CD14-positive monocyte (primary cell): ENCODE measurements around the gene IZUMO4. TPM values are rescaled to one million over a fixed set of nuclear protein-coding genes. Genes with fewer than 3 reads are reported as not detected.

Experiments used
- DNase-seq, 3 donors: peaks; one replicate each; pipeline ENCODE4 v3.0.0-alpha.2; 2011 to 2022
- H2AFZ ChIP-seq: 2 replicates; pipeline ENCODE4 v1.6.0; 2012; ENCODE audit warnings: mild to moderate bottlenecking, low read depth, low read length, inconsistent platforms; ENCODE audit not compliant: insufficient read depth, poor library complexity, severe bottlenecking
- H3K27ac ChIP-seq, 2 donors: 1 replicate in 1 of 2; 2 replicates in 1 of 2; pipeline ENCODE4 v1.5.1; 2012 to 2013; ENCODE audit warnings: low read length in 2 of 2, control low read depth in 1 of 2, inconsistent platforms in 1 of 2, low read depth in 1 of 2, mild to moderate bottlenecking in 1 of 2
- H3K27me3 ChIP-seq, 2 donors: one replicate each; pipeline versions ENCODE4 v1.6.0 to v1.6.1; 2011 to 2013; ENCODE audit warnings: low read length in 2 of 2; ENCODE audit not compliant: control insufficient read depth in 2 of 2, insufficient read depth in 2 of 2
- H3K36me3 ChIP-seq, 2 donors: replicated peaks in 1 of 2; 1 replicate in 1 of 2; 2 replicates in 1 of 2; pipeline versions ENCODE4 v1.5.1 to v1.6.1; 2012 to 2013; ENCODE audit warnings: low read length in 2 of 2, control low read depth in 1 of 2, inconsistent platforms in 1 of 2, mild to moderate bottlenecking in 1 of 2; ENCODE audit not compliant: insufficient read depth in 2 of 2, control insufficient read depth in 1 of 2
- H3K4me1 ChIP-seq, 2 donors: 1 replicate in 1 of 2; 2 replicates in 1 of 2; pipeline versions ENCODE4 v1.5.1 to v1.6.1; 2012 to 2013; ENCODE audit warnings: low read length in 2 of 2, control low read depth in 1 of 2, inconsistent platforms in 1 of 2, mild to moderate bottlenecking in 1 of 2, moderate library complexity in 1 of 2; ENCODE audit not compliant: insufficient read depth in 2 of 2, control insufficient read depth in 1 of 2
- H3K4me2 ChIP-seq: replicated peaks from 2 replicates; pipeline ENCODE3; 2012; ENCODE audit warnings: low read length, moderate library complexity, mild to moderate bottlenecking; ENCODE audit not compliant: poor library complexity, severe bottlenecking; ENCODE audit errors: extremely low read depth
- H3K4me3 ChIP-seq, 3 experiments: fragments of 200-600 bp in 1 of 3; sonication (generic) in 1 of 3; replicated peaks in 1 of 3; 1 replicate in 2 of 3; 2 replicates in 1 of 3; pipeline ENCODE4 v1.5.1; 2011 to 2013; ENCODE audit warnings: low read length in 3 of 3, mild to moderate bottlenecking in 3 of 3, control low read depth in 2 of 3, low read depth in 2 of 3, inconsistent platforms in 1 of 3, moderate library complexity in 1 of 3
- H3K79me2 ChIP-seq: 2 replicates; pipeline ENCODE4 v1.6.0; 2012; ENCODE audit warnings: mild to moderate bottlenecking, control low read depth, inconsistent platforms, low read length, moderate library complexity; ENCODE audit not compliant: insufficient read depth
- H3K9ac ChIP-seq: 2 replicates; pipeline ENCODE4 v1.6.0; 2017; ENCODE audit warnings: low read length, mild to moderate bottlenecking; ENCODE audit not compliant: insufficient read depth, poor library complexity, severe bottlenecking
- H3K9me3 ChIP-seq, 2 donors: replicated peaks in 1 of 2; 1 replicate in 1 of 2; 2 replicates in 1 of 2; pipeline versions ENCODE4 v1.5.1 to v1.6.1; 2012 to 2013; ENCODE audit warnings: low read length in 2 of 2, control low read depth in 1 of 2; ENCODE audit not compliant: control insufficient read depth in 1 of 2, insufficient read depth in 1 of 2
- H4K20me1 ChIP-seq: 2 replicates; pipeline ENCODE4 v1.6.0; 2012; ENCODE audit warnings: mild to moderate bottlenecking, low read length, control low read depth, moderate library complexity; ENCODE audit not compliant: insufficient read depth
- H3K27ac Mint-ChIP-seq, 7 donors: one replicate each; pipeline ENCODE4 v1.8.0; 2020; ENCODE audit warnings: mild to moderate bottlenecking in 7 of 7, mixed read lengths in 7 of 7, moderate library complexity in 6 of 7, inconsistent platforms in 2 of 7
- H3K27me3 Mint-ChIP-seq, 3 donors: one replicate each; pipeline ENCODE4 v1.8.0; 2021 to 2022; ENCODE audit warnings: low read depth in 3 of 3, mild to moderate bottlenecking in 3 of 3, mixed read lengths in 3 of 3, moderate library complexity in 3 of 3, inconsistent platforms in 1 of 3
- H3K36me3 Mint-ChIP-seq, 2 donors: one replicate each; pipeline ENCODE4 v1.8.0; 2020; ENCODE audit warnings: mixed read lengths in 2 of 2, inconsistent platforms in 1 of 2, mild to moderate bottlenecking in 1 of 2
- H3K4me1 Mint-ChIP-seq: one replicate; pipeline ENCODE4 v1.8.0; 2020; ENCODE audit warnings: mild to moderate bottlenecking, mixed read lengths
- H3K4me3 Mint-ChIP-seq, 2 donors: one replicate each; pipeline ENCODE4 v1.8.0; 2020; ENCODE audit warnings: mild to moderate bottlenecking in 2 of 2, mixed read lengths in 2 of 2, moderate library complexity in 1 of 2
- H3K9me3 Mint-ChIP-seq, 7 donors: one replicate each; pipeline ENCODE4 v1.8.0; 2020 to 2022; ENCODE audit warnings: mixed read lengths in 7 of 7, mild to moderate bottlenecking in 6 of 7, moderate library complexity in 6 of 7, inconsistent platforms in 2 of 7
- WGBS: methylation state at CpG from one replicate; pipeline ENCODE4 v1.1.5; 2013; ENCODE audit warnings: missing lambda C conversion rate; ENCODE audit not compliant: insufficient coverage; 5-methylcytosine and 5-hydroxymethylcytosine counted together
- intact Hi-C, 2 donors: fragments of 100-400 bp; cut with micrococcal nuclease; formaldehyde crosslinking; loops; one replicate each; pipeline versions ENCODE4 v1.15.0 to v1.15.1; 2023
- polyA plus RNA-seq, 3 donors: library from polyadenylated mRNA; depleted of rRNA in 1 of 3; unstranded in 2 of 3; stranded (reverse) in 1 of 3; fragments of 300-500 nt in 2 of 3; fragments of >200 nt in 1 of 3; fragmentation: Illumina TruSeq in 2 of 3; gene quantifications; 1 replicate in 2 of 3; 2 replicates in 1 of 3; pipeline ENCODE4 v1.2.3, GENCODE V29; 2012 to 2021
- TF ChIP-seq, protein P1 (sequence below): fragments of 200-600 bp; IDR thresholded peaks from one replicate; pipeline ENCODE4 v1.8.0; 2022; ENCODE audit warnings: antibody characterized with exemption, mild to moderate bottlenecking

IZUMO4 gene
- polyA plus RNA-seq, 3 donors = 0.41 to 17.5 (median 0.80) TPM

- WGBS = 95% methylated on average over 20 of the region's 27 CpGs
- Histone ChIP-seq H3K36me3 (peaks cover 95 to 97% of the 10 kb centered on the region in 2 donors), H3K4me2 (no peak overlapping the region), H3K9me3 (no peaks in the 10 kb centered on the region), H3K4me3 (no peak overlapping the region), H3K9ac (no peak overlapping the region), H3K27me3 (no peaks in the 10 kb centered on the region), H4K20me1 (peaks cover 81% of the 10 kb centered on the region), H3K79me2 (no peaks in the 10 kb centered on the region), H3K27ac (no peak overlapping the region), H2AFZ (no peak overlapping the region), H3K4me1 (no peaks in the 10 kb centered on the region)
- TF ChIP-seq, protein P1, sequence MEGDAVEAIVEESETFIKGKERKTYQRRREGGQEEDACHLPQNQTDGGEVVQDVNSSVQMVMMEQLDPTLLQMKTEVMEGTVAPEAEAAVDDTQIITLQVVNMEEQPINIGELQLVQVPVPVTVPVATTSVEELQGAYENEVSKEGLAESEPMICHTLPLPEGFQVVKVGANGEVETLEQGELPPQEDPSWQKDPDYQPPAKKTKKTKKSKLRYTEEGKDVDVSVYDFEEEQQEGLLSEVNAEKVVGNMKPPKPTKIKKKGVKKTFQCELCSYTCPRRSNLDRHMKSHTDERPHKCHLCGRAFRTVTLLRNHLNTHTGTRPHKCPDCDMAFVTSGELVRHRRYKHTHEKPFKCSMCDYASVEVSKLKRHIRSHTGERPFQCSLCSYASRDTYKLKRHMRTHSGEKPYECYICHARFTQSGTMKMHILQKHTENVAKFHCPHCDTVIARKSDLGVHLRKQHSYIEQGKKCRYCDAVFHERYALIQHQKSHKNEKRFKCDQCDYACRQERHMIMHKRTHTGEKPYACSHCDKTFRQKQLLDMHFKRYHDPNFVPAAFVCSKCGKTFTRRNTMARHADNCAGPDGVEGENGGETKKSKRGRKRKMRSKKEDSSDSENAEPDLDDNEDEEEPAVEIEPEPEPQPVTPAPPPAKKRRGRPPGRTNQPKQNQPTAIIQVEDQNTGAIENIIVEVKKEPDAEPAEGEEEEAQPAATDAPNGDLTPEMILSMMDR = no peak
- no peak overlapping the region for H3K27ac Mint-ChIP-seq
- DNase-seq = no peak
- H3K4me3 Mint-ChIP-seq = no peak overlapping the region
- no peaks in the 10 kb centered on the region for H3K4me1 Mint-ChIP-seq
- intact Hi-C loops = no loop called here
- H3K36me3 Mint-ChIP-seq = peaks cover 81 to 97% of the 10 kb centered on the region in 2 donors
- no peaks in the 10 kb centered on the region for H3K9me3 Mint-ChIP-seq
- H3K27me3 Mint-ChIP-seq = no peaks in the 10 kb centered on the region
Observed at GRCh38 chr19:2117215-2117960, 20.7 kb downstream of the IZUMO4 start.

GRCh38 chr19:2118438-2118837, 21.7 kb downstream of the IZUMO4 start:
- H3K4me3 Mint-ChIP-seq = no peak overlapping the region
- H3K4me1 ChIP-seq = no peaks in the 10 kb centered on the region

More at GRCh38 chr19:2118438-2118837, 21.7 kb downstream of the IZUMO4 start:
- Histone ChIP-seq H3K79me2 (no peaks in the 10 kb centered on the region), H3K4me3 (no peak overlapping the region), H2AFZ (no peak overlapping the region), H3K9ac (no peak overlapping the region), H3K27me3 (no peaks in the 10 kb centered on the region), H3K9me3 (no peaks in the 10 kb centered on the region), H3K36me3 (peaks cover 96 to 98% of the 10 kb centered on the region in 2 donors), H3K4me2 (no peak overlapping the region), H3K27ac (no peak overlapping the region), H4K20me1 (peaks cover 82% of the 10 kb centered on the region)
- no peak for DNase-seq
- 95% methylated on average over 18 of the region's 18 CpGs for WGBS
- Mint-ChIP-seq H3K36me3 (peaks cover 87 to 97% of the 10 kb centered on the region in 2 donors), H3K4me1 (no peaks in the 10 kb centered on the region), H3K9me3 (no peaks in the 10 kb centered on the region), H3K27me3 (no peaks in the 10 kb centered on the region), H3K27ac (peak overlapping the region in 1 of 7 donors; percentile 59)
- TF ChIP-seq, protein P1 = no peak
- intact Hi-C loops = no loop called here
